Suprapubic skin (tissue), 4 donors: Measurements from ENCODE around the gene TPCN2.

Source experiments
- CTCF ChIP-seq, 2 donors: fragments of 200-600 bp in 1 of 2; fragments of 450-650 bp in 1 of 2; sonication (generic) in 1 of 2; IDR thresholded peaks; one replicate each; pipeline ENCODE4 v1.5.1; 2016 to 2019; ENCODE audit warnings: antibody characterized with exemption in 2 of 2, mild to moderate bottlenecking in 1 of 2, moderate library complexity in 1 of 2
- EP300 ChIP-seq: sonication (generic); formaldehyde crosslinking; IDR thresholded peaks from one replicate; pipeline ENCODE4 v1.6.1; 2017; ENCODE audit warnings: antibody characterized with exemption
- POLR2A ChIP-seq, 2 donors: fragments of 450-650 bp; IDR thresholded peaks; one replicate each; pipeline ENCODE4 v1.6.1; 2017; ENCODE audit warnings: antibody characterized with exemption in 2 of 2, mild to moderate bottlenecking in 2 of 2, moderate library complexity in 2 of 2
- POLR2AphosphoS5 ChIP-seq, 3 donors: sonication (generic); formaldehyde crosslinking; IDR thresholded peaks; one replicate each; pipeline ENCODE4 v1.6.1; 2017; ENCODE audit warnings: antibody characterized with exemption in 3 of 3

- TF ChIP-seq CTCF (IDR thresholded peaks at IDR 0.05) (no peak), POLR2AphosphoS5 (IDR thresholded peaks at IDR 0.05) (no peak), POLR2A (IDR thresholded peaks at IDR 0.05) (no peak), EP300 (no peak)
These were observed 60.4 kb downstream of the TPCN2 start for GRCh38 chr11:69109101-69109500.
